ENCODE results near the gene TSR1. TPM values are rescaled to one million over a fixed set of nuclear protein-coding genes. Genes with fewer than 3 reads are reported as not detected.

TSR1 gene
- total RNA-seq, 4 donors from 2014 or later = 2.1 to 43.3 (median 23.5) TPM

DNA sequence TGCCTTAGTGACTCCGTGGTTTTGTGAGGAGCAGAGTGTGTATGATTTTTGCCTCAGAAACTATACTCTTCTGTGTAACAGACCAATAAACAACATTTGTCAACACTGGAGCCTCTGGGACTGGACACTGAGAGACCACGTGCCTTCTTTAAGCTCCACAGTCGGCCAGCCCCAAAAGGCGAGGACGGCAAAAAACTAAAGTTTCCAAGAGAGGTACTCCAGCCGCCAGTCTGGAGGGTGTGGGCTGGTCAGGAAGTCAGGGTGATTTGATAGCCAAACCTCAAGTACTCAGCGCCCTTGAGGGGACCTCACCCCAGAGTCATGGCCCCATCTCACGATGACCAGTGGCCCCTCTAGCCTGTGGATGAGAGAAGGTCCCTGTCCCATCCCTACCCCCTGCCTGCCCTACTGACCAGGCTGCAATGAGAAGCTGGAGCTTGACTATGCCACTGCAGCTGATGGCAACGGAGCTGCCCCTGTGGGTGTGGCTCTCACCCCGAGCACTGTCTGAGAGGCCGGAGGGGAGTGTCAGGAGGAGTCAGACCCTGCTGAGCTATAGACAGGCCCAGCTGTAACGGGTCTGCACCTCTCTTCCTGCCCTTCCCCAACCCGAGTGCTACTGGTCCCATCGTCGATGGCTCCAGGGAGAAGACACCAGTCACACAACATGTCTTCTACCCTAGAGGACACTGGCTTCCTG is 44.8 kb upstream of the TSR1 start:
- no peak for TF ChIP-seq POLR2A (IDR thresholded peaks at IDR 0.05)
- TF ChIP-seq, protein P1, sequence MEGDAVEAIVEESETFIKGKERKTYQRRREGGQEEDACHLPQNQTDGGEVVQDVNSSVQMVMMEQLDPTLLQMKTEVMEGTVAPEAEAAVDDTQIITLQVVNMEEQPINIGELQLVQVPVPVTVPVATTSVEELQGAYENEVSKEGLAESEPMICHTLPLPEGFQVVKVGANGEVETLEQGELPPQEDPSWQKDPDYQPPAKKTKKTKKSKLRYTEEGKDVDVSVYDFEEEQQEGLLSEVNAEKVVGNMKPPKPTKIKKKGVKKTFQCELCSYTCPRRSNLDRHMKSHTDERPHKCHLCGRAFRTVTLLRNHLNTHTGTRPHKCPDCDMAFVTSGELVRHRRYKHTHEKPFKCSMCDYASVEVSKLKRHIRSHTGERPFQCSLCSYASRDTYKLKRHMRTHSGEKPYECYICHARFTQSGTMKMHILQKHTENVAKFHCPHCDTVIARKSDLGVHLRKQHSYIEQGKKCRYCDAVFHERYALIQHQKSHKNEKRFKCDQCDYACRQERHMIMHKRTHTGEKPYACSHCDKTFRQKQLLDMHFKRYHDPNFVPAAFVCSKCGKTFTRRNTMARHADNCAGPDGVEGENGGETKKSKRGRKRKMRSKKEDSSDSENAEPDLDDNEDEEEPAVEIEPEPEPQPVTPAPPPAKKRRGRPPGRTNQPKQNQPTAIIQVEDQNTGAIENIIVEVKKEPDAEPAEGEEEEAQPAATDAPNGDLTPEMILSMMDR (IDR thresholded peaks at IDR 0.05) = no peak
- intact Hi-C loops (cut with DNase I; ENCODE audit: low total_unique reads) = no loop called here
- DNase-seq = no peak
- no peak overlapping the region for H3K27ac ChIP-seq
- no peaks in the 10 kb centered on the region for H3K9me3 ChIP-seq
- H3K36me3 ChIP-seq = no peaks in the 10 kb centered on the region
- no peak overlapping the region for H3K4me3 ChIP-seq
- H3K27me3 ChIP-seq = no peaks in the 10 kb centered on the region
- H3K4me1 ChIP-seq = no peaks in the 10 kb centered on the region

DNA sequence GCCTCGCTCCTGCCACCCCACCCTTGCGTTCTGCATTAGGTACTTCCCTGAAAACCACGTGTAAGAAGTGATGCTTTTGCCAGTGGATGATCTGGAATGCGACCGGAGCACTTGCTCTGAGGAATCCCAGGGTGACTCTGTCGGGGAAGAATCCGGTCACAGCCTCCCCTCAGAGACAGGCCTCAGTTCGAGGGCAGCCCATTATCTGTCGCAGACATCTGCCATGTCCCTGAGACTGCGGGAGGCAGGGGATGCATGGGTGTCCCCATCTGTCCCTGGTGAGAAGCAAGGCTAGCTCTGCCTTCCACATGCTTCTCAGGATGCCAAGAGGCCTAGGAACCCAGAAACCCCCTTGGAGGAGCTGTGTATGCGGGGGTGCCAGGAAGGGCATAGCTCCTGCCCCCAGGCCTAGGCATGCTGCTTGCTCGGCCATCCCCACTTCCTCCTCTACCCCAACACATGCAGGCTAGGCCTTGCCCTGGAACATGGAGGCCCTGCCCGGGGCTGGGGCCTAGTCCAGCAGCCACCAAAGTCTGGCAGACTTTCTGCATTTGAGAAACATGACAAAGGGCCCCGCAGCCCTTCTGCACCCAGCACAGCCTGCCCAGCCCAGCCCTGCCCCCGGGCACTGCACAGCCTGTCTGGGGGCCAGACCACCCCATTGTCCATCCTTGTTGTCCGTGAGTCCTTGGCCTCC is 44.1 kb upstream of the TSR1 start:
- Histone ChIP-seq H3K4me3 (no peak overlapping the region), H3K36me3 (no peaks in the 10 kb centered on the region), H3K27ac (no peak overlapping the region), H3K4me1 (no peaks in the 10 kb centered on the region), H3K9me3 (no peaks in the 10 kb centered on the region), H3K27me3 (no peaks in the 10 kb centered on the region)
- intact Hi-C loops (cut with DNase I; ENCODE audit: low total_unique reads) = no loop called here
- TF ChIP-seq POLR2A (IDR thresholded peaks at IDR 0.05) = no peak
- TF ChIP-seq, protein P1 (IDR thresholded peaks at IDR 0.05) = no peak
- no peak for DNase-seq

DNA sequence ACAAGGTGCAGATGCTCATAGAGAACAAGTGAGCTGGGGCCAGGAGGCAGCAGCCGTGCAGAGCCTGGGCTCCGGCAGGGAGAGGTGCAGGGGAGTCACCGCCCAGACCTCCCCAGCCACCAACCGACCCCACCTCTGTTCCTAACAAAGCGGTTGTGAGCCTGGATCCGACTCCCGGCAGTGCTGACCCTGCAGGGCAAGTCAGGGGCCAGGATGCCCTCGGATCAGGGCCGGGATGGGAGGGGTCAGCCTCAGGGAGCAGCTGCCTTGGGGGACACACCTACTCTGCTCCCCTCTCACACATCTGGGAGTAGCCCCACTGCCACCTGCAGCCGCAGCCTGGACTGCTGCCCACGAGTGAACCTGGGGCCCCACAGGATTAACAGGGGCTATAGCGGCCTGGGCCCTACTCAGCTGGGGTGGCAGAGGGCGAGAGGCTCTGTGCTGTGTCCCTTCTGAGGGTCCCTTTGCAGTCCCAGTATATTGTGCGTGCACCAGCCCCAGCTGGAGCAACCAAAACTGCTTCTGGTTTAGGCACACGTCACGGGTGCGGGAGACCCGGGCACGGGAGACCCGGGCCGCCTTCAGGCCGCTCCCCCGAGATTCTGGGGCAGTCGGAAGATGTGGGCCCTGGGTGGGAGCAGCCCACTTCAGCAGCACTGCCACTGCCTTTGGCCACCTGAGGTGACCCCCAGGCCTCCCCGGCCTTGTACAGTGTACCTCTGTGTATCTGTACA is 43.4 kb upstream of the TSR1 start:
- no peak for DNase-seq
- no peak overlapping the region for H3K27ac ChIP-seq
- no peaks in the 10 kb centered on the region for H3K9me3 ChIP-seq
- intact Hi-C loops (cut with DNase I; ENCODE audit: low total_unique reads) = no loop called here
- H3K27me3 ChIP-seq = no peaks in the 10 kb centered on the region
- H3K4me1 ChIP-seq = no peaks in the 10 kb centered on the region
- TF ChIP-seq, protein P1 (IDR thresholded peaks at IDR 0.05) = no peak
- no peak for TF ChIP-seq POLR2A (IDR thresholded peaks at IDR 0.05)
- no peak overlapping the region for H3K4me3 ChIP-seq
- no peaks in the 10 kb centered on the region for H3K36me3 ChIP-seq

DNA sequence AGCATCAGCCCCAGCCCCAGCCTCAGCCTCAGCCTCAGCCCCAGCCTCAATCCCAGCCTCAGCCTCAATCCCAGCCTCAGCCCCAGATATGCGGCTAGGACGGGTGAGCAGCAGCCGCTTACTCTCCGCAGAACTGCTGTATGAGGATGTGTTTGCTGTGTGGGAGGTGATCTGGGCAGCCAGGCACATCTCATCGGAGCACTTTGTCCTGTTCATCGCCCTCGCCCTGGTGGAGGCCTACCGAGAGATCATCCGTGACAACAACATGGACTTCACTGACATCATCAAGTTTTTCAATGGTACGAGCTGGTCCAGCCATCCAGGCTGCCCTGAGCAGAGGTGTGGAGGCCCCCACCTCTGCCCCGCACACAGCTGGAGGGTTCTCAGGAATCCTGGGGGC is 42.6 kb upstream of the TSR1 start:
- H3K9me3 ChIP-seq = no peaks in the 10 kb centered on the region
- no peaks in the 10 kb centered on the region for H3K36me3 ChIP-seq
- TF ChIP-seq POLR2A (IDR thresholded peaks at IDR 0.05) = no peak
- TF ChIP-seq, protein P1 (IDR thresholded peaks at IDR 0.05) = no peak
- DNase-seq = no peak
- no peaks in the 10 kb centered on the region for H3K27me3 ChIP-seq
- H3K27ac ChIP-seq = no peak overlapping the region
- intact Hi-C loops (cut with DNase I; ENCODE audit: low total_unique reads) = no loop called here
- no peaks in the 10 kb centered on the region for H3K4me1 ChIP-seq
- no peak overlapping the region for H3K4me3 ChIP-seq

DNA sequence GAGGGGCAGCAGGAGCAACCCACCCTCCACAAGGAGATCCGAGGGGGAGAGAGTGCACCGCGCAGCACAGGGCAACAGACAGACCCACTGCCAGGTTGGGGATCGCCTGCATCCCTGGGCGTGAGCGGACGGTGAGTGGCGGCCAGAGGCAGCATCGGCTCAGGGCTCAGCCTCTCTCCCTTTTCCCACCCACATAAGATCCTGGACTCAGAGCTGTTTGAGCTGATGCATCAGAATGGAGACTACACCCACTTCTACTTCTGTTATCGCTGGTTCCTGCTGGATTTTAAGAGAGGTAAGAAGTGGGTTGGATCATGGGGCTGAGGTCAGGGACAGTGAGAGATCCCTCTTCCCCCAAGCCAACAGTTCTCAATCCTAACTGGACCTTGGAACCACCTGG is 41.4 kb upstream of the TSR1 start:
- no peaks in the 10 kb centered on the region for H3K4me1 ChIP-seq
- H3K36me3 ChIP-seq = no peaks in the 10 kb centered on the region
- no peak for TF ChIP-seq POLR2A (IDR thresholded peaks at IDR 0.05)
- TF ChIP-seq, protein P1 (IDR thresholded peaks at IDR 0.05) = no peak
- no peak overlapping the region for H3K4me3 ChIP-seq
- H3K9me3 ChIP-seq = no peaks in the 10 kb centered on the region
- no peak for DNase-seq
- H3K27ac ChIP-seq = no peak overlapping the region
- H3K27me3 ChIP-seq = no peaks in the 10 kb centered on the region
- intact Hi-C loops (cut with DNase I; ENCODE audit: low total_unique reads) = no loop called here
